Activated naive CD8-positive, alpha-beta T cell treated with anti-CD3 and anti-CD28 coated beads, Interleukin-2, amount 10 ng/mL, durations not matched to agents 7 days and 5 days (primary cell): ENCODE results near the gene UPK1A. TPM values are rescaled to one million over a fixed set of nuclear protein-coding genes. Genes with fewer than 3 reads are reported as not detected.

Source experiments
- ATAC-seq: fragments of 150-1000 bp; cut with Tn5 transposase; one replicate; pipeline ENCODE4 v1.10.0; 2021; ENCODE audit warnings: low read depth, moderate library complexity
- POLR2A ChIA-PET: fragments of 350-600 bp; sonication (Branson Sonifier 250); formaldehyde crosslinking; loops from one replicate; lab custom pipeline; 2021; ENCODE audit warnings: antibody characterized with exemption; lab: Charles Lee
- DNase-seq: peaks from one replicate; pipeline ENCODE4 v3.0.0; 2021
- H3K27ac Mint-ChIP-seq: one replicate; pipeline ENCODE4 v1.8.0; 2022; ENCODE audit warnings: mild to moderate bottlenecking, mixed read lengths
- H3K27me3 Mint-ChIP-seq: one replicate; pipeline ENCODE4 v1.8.0; 2022; ENCODE audit warnings: mild to moderate bottlenecking, moderate library complexity, mixed read lengths
- H3K36me3 Mint-ChIP-seq: one replicate; pipeline ENCODE4 v1.8.0; 2021; ENCODE audit warnings: mild to moderate bottlenecking, mixed read lengths
- H3K4me1 Mint-ChIP-seq: one replicate; pipeline ENCODE4 v1.8.0; 2021; ENCODE audit warnings: mixed read lengths
- H3K4me3 Mint-ChIP-seq: one replicate; pipeline ENCODE4 v1.8.0; 2022; ENCODE audit warnings: mild to moderate bottlenecking, moderate library complexity, mixed read lengths
- H3K9me3 Mint-ChIP-seq: one replicate; pipeline ENCODE4 v1.8.0; 2021; ENCODE audit warnings: mixed read lengths
- total RNA-seq, 2 experiments: library from RNA; stranded (reverse); gene quantifications; one replicate each; pipeline ENCODE4 v1.2.3, GENCODE V29; 2021

The UPK1A gene
- total RNA-seq, 2 experiments from 2014 or later: 0.88 to 1.7 TPM

GRCh38 chr19:35637165-35637564 is 29.2 kb upstream of the UPK1A start:
- DNase-seq (no peak), ATAC-seq (no peak)

GRCh38 chr19:35639321-35639639 is 27.0 kb upstream of the UPK1A start:
- no peaks in the 10 kb centered on the region for H3K27me3 Mint-ChIP-seq
- ATAC-seq (no peak), DNase-seq (no peak)
- peaks cover 21% of the 10 kb centered on the region for H3K4me1 Mint-ChIP-seq
- no peak overlapping the region for H3K4me3 Mint-ChIP-seq
- H3K36me3 Mint-ChIP-seq: peaks cover 12% of the 10 kb centered on the region
- POLR2A ChIA-PET: no interaction called here
- H3K27ac Mint-ChIP-seq: no peak overlapping the region
- no peaks in the 10 kb centered on the region for H3K9me3 Mint-ChIP-seq

More at GRCh38 chr19:35637165-35637564, 29.2 kb upstream of the UPK1A start:
- Mint-ChIP-seq H3K27ac (no peak overlapping the region), H3K27me3 (no peaks in the 10 kb centered on the region), H3K4me3 (no peak overlapping the region), H3K36me3 (peaks cover 16% of the 10 kb centered on the region), H3K9me3 (no peaks in the 10 kb centered on the region), H3K4me1 (peaks cover 15% of the 10 kb centered on the region)
- POLR2A ChIA-PET: interaction anchor here (1.0 to 1.8 kb wide), 2 partner anchors 11 to 24 kb away, joined by 4 to 7 read pairs; partner anchors contain the start of genes COX6B1 and HAUS5

GRCh38 chr19:35639863-35640262 is 26.5 kb upstream of the UPK1A start:
- no peaks in the 10 kb centered on the region for H3K9me3 Mint-ChIP-seq
- DNase-seq: no peak
- peaks cover 12% of the 10 kb centered on the region for H3K36me3 Mint-ChIP-seq
- peaks cover 25% of the 10 kb centered on the region for H3K4me1 Mint-ChIP-seq
- POLR2A ChIA-PET: interaction anchor here (0.6 kb wide), 1 partner anchor 42 kb away, joined by 4 read pairs; no protein-coding TSS in a partner anchor
- H3K27ac Mint-ChIP-seq: no peak overlapping the region
- H3K27me3 Mint-ChIP-seq: no peaks in the 10 kb centered on the region
- ATAC-seq: no peak
- no peak overlapping the region for H3K4me3 Mint-ChIP-seq

DNA sequence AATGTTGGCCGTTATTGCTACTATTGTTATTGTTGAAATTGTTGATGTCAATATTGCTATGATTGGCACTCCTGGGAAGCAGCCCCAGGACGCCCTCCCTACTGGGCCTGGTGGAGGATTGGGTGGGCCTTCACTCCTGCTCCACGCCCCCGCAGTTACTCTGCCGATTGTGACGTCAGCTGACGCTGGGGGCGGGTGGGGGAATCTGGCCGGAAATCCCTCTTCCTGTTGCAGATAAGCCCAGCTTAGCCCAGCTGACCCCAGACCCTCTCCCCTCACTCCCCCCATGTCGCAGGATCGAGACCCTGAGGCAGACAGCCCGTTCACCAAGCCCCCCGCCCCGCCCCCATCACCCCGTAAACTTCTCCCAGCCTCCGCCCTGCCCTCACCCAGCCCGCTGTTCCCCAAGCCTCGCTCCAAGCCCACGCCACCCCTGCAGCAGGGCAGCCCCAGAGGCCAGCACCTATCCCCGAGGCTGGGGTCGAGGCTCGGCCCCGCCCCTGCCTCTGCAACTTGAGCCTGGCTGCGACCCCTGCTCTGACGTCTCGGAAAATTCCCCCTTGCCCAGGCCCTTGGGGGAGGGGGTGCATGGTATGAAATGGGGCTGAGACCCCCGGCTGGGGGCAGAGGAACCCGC is 24.7 kb upstream of the UPK1A start, which contains the start of gene ETV2:
ETV2 (plus strand) TSS at position 231 of the 637 bp plus-strand sequence. CDS start 716 bp downstream, outside the sequence.
- H3K4me1 Mint-ChIP-seq: peaks cover 34% of the 10 kb centered on the region
- no peaks in the 10 kb centered on the region for H3K9me3 Mint-ChIP-seq
- H3K36me3 Mint-ChIP-seq: peaks cover 8% of the 10 kb centered on the region
- ATAC-seq (no peak), DNase-seq (peak; percentile 76)
- POLR2A ChIA-PET: interaction anchor here (0.6 to 3.6 kb wide), 4 partner anchors 12 to 71 kb away, joined by 3 to 14 read pairs (median 4); no protein-coding TSS in a partner anchor
- peak within 1 kb of the TSS; percentile 80 for H3K27ac Mint-ChIP-seq
- H3K27me3 Mint-ChIP-seq: no peaks in the 10 kb centered on the region
- peak within 1 kb of the TSS; percentile 82 for H3K4me3 Mint-ChIP-seq

DNA sequence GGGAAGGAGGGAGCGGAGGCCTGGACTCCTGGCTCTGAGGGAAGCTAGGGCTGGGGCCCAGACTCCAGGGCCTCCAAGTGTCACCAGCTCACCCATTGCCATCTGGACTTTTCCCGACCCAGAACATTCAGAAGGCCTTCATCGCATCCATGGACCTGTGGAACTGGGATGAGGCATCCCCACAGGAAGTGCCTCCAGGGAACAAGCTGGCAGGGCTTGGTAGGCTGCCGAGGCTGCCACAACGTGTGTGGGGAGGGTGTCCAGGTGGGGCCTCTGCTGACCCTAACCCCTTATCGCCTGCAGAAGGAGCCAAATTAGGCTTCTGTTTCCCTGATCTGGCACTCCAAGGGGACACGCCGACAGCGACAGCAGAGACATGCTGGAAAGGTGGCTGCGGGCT is 24.0 kb upstream of the UPK1A start:
- POLR2A ChIA-PET: interaction anchor here (0.7 to 3.6 kb wide), 9 partner anchors 8 to 104 kb away, joined by 3 to 14 read pairs (median 5); partner anchors contain the start of genes PSENEN and U2AF1L4

GRCh38 chr19:35642798-35643254 is 23.5 kb upstream of the UPK1A start:
- H3K4me3 Mint-ChIP-seq: peak overlapping the region; percentile 82
- no peaks in the 10 kb centered on the region for H3K27me3 Mint-ChIP-seq
- peaks cover 34% of the 10 kb centered on the region for H3K4me1 Mint-ChIP-seq
- POLR2A ChIA-PET: interaction anchor here (0.7 to 3.6 kb wide), 12 partner anchors 8 to 131 kb away, joined by 3 to 21 read pairs (median 5); partner anchors contain the start of genes HAUS5, PSENEN and U2AF1L4
- ATAC-seq: no peak
- no peaks in the 10 kb centered on the region for H3K9me3 Mint-ChIP-seq
- peaks cover 4% of the 10 kb centered on the region for H3K36me3 Mint-ChIP-seq
- no peak for DNase-seq
- H3K27ac Mint-ChIP-seq: peak overlapping the region; percentile 80

More for the DNA sequence above, 24.0 kb upstream of the UPK1A start:
- DNase-seq: no peak
- Mint-ChIP-seq H3K4me1 (peaks cover 33% of the 10 kb centered on the region), H3K36me3 (peaks cover 5% of the 10 kb centered on the region), H3K27me3 (no peaks in the 10 kb centered on the region), H3K9me3 (no peaks in the 10 kb centered on the region), H3K27ac (peak overlapping the region; percentile 80), H3K4me3 (peak overlapping the region; percentile 82)
- no peak for ATAC-seq

- DNase-seq: peak; percentile 90
- Mint-ChIP-seq H3K4me1 (peaks cover 34% of the 10 kb centered on the region), H3K27me3 (no peaks in the 10 kb centered on the region), H3K36me3 (no peaks in the 10 kb centered on the region), H3K27ac (peak overlapping the region; percentile 80), H3K9me3 (no peaks in the 10 kb centered on the region), H3K4me3 (peak overlapping the region; percentile 82)
- POLR2A ChIA-PET: interaction anchor here (0.6 to 3.6 kb wide), 23 partner anchors 9 to 411 kb away, joined by 3 to 21 read pairs (median 4); partner anchors contain the start of genes HAUS5, IGFLR1, PSENEN and RBM42
- peak; percentile 35 for ATAC-seq
Observed at GRCh38 chr19:35643255-35644205, 22.8 kb upstream of the UPK1A start.

DNA sequence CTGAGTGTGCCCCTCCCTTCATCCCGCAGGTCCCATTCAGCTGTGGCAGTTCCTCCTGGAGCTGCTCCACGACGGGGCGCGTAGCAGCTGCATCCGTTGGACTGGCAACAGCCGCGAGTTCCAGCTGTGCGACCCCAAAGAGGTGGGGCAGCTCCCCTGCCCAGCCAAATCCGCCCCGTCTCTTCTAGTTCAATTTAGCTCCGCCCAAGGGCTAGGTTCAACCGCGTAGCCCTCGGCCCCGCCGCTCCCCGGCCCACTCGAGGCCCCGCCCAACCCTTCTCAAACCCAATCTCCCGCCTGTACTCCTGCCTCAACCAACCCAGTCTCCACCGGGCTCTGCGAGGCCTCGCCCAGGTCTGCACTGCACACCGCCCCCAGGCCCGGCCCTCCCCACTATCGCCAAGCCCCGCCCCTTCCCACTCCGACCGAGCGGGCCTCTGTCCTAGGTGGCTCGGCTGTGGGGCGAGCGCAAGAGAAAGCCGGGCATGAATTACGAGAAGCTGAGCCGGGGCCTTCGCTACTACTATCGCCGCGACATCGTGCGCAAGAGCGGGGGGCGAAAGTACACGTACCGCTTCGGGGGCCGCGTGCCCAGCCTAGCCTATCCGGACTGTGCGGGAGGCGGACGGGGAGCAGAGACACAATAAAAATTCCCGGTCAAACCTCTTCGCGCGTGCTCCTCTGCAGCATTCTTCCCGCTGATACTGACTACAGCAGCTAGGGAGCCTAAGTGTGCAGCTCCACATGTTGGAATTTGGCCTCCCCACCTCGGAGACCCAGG is 21.9 kb upstream of the UPK1A start:
- H3K4me1 Mint-ChIP-seq: peaks cover 41% of the 10 kb centered on the region
- DNase-seq (peak; percentile 93), ATAC-seq (peak; percentile 84)
- H3K27me3 Mint-ChIP-seq: no peaks in the 10 kb centered on the region
- H3K9me3 Mint-ChIP-seq: no peaks in the 10 kb centered on the region
- H3K27ac Mint-ChIP-seq: peak overlapping the region; percentile 80
- H3K4me3 Mint-ChIP-seq: peak overlapping the region; percentile 82
- no peaks in the 10 kb centered on the region for H3K36me3 Mint-ChIP-seq
- POLR2A ChIA-PET: interaction anchor here (0.6 to 3.6 kb wide), 21 partner anchors 10 to 410 kb away, joined by 3 to 21 read pairs (median 4); partner anchors contain the start of genes HAUS5, HSPB6, IGFLR1 and PSENEN

DNA sequence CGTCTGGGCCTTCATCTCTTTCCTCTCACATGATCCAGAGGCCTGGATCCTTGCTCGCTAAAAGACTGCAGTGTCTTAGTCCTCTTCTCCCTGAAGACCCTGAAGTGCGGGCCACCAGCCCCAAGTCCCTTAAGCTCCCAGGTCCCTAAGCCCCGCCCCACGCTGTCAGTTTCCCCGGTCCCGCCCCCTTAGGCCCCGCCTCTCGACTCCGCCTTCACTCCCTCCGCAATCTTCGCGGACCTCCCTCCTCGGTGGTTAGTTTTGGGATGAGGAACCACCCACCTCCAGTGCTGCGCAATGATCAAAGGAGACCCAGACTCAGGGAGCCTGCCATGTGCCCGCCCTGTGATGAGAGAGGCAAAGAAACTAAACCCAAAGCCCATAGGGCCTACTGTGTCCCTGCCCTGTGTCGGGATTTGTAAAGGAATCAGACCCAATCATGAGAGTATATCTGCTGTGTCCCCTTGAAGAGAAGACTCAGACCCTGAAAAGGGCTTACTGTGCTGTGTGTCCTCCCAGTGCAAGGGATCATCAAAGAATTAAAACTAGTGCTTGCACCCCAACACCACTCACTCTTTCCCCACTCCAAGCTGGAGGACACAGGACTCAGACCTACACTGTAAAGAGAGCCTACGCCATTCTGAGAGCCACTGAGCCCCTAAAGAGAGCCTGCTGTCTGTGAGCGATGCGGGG is 21.2 kb upstream of the UPK1A start:
- H3K4me1 Mint-ChIP-seq: peaks cover 43% of the 10 kb centered on the region
- POLR2A ChIA-PET: interaction anchor here (0.6 to 3.6 kb wide), 12 partner anchors 13 to 112 kb away, joined by 3 to 21 read pairs (median 4); partner anchors contain the start of genes HAUS5, HSPB6 and RBM42

DNA sequence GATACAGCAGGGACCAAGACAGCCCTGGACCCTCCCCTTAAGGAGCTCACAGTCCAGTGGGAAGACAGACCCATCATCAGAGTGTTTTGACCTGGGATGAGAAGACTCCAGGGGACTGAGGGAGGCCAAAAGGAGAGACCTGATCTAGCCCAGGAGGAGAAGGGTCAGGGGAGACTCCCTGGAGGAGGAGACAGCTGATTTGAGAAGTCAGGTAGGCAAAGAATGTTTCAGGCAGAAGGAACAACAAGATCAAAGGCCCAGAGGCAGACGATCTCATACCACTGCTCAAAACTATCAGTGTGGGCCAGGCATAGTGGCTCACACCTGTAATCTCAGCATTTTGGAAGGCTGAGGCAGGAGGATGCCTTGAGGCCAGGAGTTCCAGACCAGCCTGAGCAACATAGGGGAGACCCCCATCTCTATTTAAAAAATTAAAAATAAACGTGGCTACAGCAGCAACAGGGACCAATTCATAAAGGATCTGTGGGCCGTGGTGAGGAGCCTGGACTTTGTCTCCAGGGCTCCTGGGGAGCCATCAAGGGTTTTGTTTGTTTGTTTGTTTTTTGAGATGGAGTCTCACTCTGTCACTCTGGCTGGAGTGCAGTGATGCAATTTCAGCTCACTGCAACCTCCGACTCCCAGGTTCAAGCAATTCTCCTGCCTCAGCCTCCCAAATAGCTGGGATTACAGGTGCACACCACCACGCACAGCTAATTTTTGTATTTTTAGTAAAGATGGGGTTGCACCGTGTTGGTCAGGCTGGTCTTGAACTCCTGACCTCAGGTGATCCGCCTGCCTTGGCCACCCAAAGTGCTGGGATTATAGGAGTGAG is 20.4 kb upstream of the UPK1A start:
- Mint-ChIP-seq H3K27ac (no peak overlapping the region), H3K36me3 (no peaks in the 10 kb centered on the region), H3K4me1 (peaks cover 47% of the 10 kb centered on the region), H3K27me3 (no peaks in the 10 kb centered on the region), H3K4me3 (no peak overlapping the region), H3K9me3 (no peaks in the 10 kb centered on the region)
- ATAC-seq: no peak
- POLR2A ChIA-PET: interaction anchor here (0.6 to 3.3 kb wide), 3 partner anchors 33 to 95 kb away, joined by 3 to 21 read pairs (median 3); partner anchors contain the start of gene HAUS5
- DNase-seq: no peak

More for the DNA sequence above, 21.2 kb upstream of the UPK1A start:
- H3K36me3 Mint-ChIP-seq: no peaks in the 10 kb centered on the region
- no peaks in the 10 kb centered on the region for H3K9me3 Mint-ChIP-seq
- DNase-seq (peak; percentile 84), ATAC-seq (no peak)
- H3K4me3 Mint-ChIP-seq: peak overlapping the region; percentile 82
- no peaks in the 10 kb centered on the region for H3K27me3 Mint-ChIP-seq
- H3K27ac Mint-ChIP-seq: peak overlapping the region; percentile 80
